ENCODE measurements around the gene COA1. TPM values are rescaled to one million over a fixed set of nuclear protein-coding genes. Genes with fewer than 3 reads are reported as not detected.

The COA1 gene
- total RNA-seq, 2 donors from 2014 or later, result 53.6 to 56.0 TPM

- Histone ChIP-seq H3K36me3 (no peaks in the 10 kb centered on the region), H3K27ac (no peak overlapping the region), H3K4me1 (peaks cover 0 to 20% of the 10 kb centered on the region in 2 donors), H3K27me3 (no peaks in the 10 kb centered on the region), H3K9me3 (no peaks in the 10 kb centered on the region), H3K4me3 (no peak overlapping the region)
- DNase-seq (ENCODE audit: low spot score), result no peak
- no peak for TF ChIP-seq CTCF (IDR thresholded peaks at IDR 0.05)
Measured at GRCh38 chr7:43589728-43590127, 139.6 kb downstream of the COA1 start.

Other genes starting within 250 kb of the COA1 start
- 10 to 100 TPM; 15.6 to 25.9 TPM for gene STK17A, start 146.4 kb downstream of the COA1 start, total RNA-seq
- gene BLVRA, start 29.2 kb upstream of the COA1 start, total RNA-seq, result 10 to 100 TPM; 29.6 to 54.8 TPM
- gene MRPS24, start 140.0 kb upstream of the COA1 start, total RNA-seq, result 100 to 1,000 TPM; 127 to 171 TPM
- 10 to 100 TPM; 26.4 to 30.9 TPM for gene URGCP, start 177.1 kb upstream of the COA1 start, total RNA-seq
- 10 to 100 TPM; 47.4 to 50.5 TPM for gene UBE2D4, start 196.9 kb upstream of the COA1 start, total RNA-seq